HG03378 (cell line): Measurements from ENCODE around the gene SBNO2.

Experiments
- ATAC-seq: cut with Tn5 transposase; IDR thresholded peaks from one replicate; pipeline ENCODE4 v1.9.1; 2021; ENCODE audit warnings: mild to moderate bottlenecking, moderate library complexity; ENCODE audit not compliant: unreplicated experiment

Gene SBNO2

DNA sequence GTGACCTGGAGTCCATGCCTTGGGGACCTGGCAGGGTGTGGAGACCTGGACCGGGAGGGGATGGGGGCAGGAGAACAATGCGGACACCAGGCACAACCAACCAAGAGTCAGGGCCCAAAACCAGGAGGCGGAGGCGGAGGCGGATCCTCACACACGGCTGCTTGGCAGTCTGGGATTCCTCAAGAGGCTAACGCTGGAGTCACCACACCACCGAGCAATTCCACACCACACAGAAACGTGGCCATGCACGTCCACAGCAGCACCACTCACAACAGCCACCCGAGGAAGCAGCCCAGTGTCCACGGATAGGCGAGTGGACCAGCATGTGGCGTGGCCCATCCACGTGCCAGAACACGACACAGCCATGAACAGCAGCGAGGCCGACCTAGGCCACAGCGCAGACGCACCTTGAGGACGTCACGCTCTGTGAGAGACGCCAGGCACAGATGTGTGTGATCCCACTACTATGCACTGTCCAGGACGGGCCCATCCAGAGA is 17.7 kb downstream of the SBNO2 start:
- ATAC-seq = no peak

DNA sequence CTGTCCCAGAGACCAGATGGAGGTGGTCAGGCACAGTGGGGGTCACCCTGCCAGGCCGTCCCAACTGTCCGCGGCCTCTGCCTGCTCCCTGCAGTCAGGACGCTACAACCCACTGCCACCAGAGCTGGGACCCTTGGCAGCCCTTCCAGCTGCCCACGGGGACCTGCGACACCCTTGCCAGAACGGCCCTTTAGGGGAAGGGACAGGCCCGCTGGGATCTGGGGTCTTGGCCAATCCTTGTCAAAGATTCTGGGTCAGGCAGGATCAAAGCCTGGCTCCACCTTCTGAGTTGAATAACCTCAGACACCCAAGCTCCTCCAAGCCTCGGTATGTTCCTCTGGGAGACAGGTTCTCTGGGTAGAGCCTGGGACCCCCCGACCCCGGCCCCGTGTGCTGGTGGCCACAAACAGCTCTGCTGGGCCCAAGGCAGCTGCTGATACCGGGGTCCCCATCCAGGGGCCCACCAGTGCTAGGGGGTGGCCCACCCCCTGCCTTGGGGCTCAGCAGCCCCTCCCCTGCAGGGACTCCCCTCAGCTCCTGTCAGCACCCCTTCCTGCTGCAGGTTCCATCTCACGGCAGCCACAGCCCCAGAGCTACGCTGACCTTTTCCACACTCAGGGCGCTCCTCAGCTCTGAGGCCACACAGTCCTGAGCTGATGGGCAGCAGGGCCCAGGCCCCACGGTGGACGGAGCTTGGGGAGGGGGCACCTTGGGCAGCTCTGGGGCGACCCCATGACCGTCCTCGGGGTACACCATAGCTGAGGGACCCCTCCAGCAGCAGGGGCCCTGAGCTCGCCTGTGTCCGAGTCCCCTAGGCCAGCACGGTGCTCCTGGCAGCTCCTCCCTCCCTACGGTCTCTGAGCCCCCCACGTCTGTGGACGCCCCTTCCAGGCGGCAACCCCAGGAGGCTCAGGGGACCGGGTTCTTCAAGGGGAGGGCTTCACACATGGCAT is 18.4 kb downstream of the SBNO2 start:
- no peak for ATAC-seq

DNA sequence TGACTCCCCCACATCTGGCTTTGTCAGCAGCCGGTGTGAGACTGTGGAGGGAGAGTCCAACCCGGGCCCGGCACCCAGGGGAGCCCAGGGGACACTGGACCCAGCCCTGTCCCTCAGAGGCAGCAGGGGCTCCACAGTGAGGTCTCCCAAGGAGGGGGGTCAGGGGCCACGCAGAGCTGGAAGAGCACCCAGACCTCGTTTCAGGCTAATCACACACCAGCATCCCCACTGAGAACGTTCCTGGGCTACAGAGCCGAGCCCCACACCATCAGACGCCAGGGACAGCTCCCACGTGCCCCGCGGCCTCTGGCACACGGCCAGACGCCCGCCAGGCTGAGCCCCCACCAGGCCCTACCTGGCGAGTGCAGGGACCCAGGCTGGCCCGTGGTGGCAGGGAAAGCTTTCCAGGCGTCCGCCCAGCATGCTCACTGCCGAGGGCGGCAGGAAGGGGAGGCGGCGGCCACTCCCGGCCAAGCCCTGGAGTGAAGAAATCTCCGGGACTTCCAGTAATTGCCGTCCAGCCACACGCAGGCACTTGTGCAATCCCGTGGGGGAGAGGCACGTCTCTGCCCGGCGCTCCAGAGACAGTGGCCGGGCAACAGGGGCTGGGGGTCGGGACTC is 19.2 kb downstream of the SBNO2 start:
- no peak for ATAC-seq

DNA sequence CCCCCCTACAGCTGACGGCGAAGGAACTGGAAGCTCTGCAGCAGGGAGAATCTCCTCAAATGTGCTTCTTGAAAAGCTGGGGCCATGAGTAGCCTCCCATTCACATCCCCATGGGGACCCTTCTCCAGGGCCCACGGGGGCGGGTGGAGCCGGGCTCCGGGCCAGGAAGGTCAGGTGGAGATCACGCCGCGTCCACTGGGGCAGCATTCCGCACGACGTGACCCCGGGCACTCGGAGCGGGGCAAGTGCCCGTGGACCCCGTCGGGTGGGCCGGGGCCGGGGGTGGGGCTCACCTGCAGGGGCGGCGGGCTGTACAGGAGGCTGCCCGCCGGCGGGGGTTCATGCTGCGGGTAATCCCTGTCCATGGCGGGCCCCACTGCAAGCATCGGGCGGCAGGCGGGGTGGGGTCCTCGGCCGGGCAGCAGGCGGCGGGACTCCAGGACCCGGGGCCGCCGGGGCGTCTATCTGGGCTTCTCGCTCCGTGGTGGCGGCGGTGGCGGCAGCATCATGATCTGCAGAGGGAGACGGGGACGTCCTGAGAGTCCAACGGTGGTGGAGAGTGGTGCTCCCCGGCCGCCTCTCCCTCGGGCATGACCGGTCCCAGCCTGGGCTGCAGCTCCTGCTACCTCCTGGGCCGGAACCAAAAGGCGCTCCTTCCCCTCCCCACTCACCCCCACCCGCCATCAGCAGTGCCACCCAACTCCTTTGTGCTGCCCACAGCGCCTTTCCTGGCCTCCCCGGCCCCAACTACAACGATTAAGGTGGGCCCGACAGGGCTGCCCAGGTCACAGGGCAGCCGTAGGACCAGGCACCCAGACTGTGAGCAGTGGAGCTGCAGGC is 20.0 kb downstream of the SBNO2 start:
- ATAC-seq = no peak

DNA sequence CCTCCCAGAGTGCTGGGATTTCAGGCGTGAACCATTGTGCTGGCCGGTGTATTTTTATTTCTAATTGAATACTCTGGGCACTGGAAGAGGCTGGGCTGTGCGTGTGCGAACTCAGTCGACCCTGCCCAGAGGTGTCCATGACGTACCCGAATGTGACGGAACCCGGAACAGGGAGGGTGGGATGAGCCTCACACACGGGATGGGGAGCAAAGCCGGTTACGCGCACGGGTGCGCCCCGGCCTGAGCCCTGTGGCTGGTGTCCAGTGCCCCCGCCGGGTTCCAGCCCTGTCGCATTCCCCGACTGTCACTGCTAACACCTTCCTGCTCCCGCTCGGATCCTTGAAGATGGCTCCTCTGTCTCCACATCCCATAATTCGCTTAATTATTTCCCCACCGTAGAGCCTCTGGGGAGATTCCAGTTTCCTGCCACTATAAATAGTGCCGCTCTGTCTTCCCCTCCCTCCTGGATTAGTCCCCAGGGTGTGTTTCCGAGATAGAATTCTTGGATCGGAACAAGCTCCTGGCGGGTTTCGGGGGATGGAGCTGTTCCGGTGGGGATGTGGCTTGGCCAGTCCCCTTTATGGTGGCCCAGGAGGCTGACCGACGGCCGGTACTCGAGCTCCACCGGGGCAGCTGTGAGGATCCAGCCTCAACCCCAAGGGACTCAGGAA is 22.0 kb downstream of the SBNO2 start:
- no peak for ATAC-seq

DNA sequence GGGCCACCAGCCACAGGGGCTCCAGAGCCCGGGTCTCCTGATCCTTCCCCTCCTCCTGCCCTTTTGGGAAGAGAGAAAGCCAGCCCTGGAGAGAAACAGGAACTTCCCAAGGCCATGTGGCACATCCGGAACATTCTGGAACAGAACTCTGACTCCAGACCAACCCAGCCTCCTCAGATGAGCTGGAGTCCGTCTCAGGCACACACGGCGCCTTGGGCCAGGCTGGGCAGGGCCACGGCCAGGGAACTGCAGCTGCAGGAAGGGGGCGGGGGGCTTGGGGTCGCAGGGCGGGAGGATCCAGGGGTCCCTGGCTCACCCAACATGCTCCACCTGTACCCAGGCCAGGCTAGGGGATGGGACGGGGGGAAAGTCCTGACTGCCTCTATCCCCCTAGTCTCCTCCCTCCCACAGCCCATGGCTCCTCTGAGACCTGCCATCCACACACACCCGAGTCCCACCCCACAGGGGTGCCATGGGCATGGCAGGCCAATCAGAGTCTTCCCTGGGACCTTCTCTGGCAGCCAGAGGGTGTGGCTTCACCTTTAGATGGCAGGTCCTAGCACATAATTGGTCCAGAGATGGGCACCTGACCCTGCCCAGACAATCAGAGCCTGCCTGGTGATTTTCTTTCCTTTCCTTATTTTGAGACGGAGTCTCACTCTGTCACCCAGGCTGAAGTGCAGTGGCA is 22.9 kb downstream of the SBNO2 start:
- ATAC-seq = no peak

DNA sequence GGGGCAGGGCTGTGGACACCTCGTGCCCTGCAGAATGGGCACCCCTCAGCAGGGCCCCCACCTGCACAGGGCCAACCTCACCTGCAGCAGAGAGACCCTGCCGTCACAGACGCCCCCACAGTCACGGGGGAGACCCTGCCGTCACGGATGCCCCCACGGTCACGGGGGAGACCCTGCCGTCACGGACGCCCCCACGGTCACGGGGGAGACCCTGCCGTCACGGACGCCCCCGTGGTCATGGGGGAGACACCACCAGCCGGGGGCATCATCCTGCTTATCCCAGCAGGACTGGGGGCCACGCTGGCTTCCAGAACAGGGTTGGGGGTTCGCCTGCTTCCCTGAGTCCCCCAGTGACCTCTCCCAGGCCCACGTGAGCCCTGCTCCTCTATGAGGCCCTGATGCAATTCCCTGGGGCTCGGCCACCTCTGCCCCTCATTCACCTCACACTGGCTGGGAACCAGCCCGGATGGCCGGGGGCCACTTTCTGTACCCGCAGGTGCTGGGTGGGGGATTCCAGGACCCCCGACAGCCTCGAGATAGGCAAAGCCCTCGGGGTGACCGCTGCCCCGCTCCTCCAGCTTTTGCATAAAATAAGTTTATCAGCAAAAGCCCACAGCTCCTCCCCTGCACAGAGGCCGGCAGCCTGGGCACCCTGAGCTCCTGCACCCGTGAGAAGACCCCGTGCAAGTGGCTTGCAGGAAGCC is 23.6 kb downstream of the SBNO2 start:
- no peak for ATAC-seq

DNA sequence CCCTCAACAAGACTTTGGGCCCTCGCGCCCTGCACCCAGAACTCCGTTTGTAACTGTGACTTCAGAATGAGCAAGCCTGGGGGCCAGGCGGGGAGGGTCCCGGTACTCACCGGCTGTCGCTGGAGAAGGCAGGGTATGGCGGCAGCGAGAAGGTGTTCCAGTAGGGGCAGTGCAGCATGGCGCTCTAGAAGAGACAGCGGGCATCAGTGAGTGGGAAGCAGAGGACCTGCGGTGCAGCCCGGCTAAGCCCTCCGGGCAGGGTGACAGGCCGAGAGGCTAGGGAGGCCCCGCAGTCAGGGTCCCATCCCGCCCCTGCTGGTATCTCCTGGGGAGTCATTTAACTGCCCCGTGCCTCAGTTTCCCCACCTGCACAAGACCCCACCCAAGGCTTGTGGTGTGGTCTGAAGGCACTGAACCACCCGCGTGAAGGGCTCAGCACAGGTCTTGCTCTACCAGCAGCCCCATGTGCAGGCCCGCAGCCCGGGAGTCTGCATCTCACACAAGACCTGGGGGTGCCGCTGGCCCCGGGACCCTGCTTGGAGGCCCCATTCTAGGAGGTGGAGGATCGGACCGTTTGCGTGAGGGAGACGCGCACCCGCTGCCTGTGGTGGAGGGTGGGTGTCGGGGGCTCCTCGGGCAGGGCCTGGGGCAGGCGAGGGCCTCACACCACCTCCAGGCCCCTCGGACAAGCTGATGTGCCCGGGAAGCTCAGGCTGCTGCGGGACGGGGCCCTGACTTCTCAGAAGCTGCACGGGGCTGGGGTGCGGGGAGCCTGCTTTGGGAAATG is 24.6 kb downstream of the SBNO2 start:
- ATAC-seq = no peak

DNA sequence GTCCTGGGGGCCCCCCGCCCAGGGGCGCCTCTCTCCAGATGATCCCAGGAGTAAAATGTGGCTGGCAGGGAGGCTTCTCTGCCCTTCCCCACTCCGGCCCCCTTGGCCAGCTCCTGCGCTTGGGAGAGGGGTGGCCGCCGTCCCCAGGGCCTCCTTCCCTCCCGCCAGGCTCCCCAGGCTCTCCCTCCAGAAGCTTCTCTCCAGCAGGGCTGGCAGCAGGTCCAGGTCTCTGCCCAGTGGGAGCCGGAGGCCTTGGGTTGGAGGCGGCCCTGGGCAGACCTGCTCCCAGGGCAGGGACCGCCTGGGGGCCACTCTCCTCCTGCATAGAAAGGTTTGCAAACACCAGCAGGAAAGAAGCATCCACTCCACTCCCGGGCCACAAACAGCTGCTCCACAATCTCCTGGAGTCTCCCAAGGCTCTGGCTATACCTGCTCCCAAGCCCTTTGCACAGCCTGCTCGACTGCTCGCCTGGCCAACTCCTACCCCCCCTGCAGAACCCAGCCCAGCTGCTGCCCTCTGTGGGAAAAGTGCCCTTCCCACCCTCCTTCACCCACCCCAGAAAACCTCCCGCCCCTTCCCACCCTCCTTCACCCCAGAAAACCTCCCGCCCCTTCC is 26.0 kb downstream of the SBNO2 start:
- no peak for ATAC-seq

DNA sequence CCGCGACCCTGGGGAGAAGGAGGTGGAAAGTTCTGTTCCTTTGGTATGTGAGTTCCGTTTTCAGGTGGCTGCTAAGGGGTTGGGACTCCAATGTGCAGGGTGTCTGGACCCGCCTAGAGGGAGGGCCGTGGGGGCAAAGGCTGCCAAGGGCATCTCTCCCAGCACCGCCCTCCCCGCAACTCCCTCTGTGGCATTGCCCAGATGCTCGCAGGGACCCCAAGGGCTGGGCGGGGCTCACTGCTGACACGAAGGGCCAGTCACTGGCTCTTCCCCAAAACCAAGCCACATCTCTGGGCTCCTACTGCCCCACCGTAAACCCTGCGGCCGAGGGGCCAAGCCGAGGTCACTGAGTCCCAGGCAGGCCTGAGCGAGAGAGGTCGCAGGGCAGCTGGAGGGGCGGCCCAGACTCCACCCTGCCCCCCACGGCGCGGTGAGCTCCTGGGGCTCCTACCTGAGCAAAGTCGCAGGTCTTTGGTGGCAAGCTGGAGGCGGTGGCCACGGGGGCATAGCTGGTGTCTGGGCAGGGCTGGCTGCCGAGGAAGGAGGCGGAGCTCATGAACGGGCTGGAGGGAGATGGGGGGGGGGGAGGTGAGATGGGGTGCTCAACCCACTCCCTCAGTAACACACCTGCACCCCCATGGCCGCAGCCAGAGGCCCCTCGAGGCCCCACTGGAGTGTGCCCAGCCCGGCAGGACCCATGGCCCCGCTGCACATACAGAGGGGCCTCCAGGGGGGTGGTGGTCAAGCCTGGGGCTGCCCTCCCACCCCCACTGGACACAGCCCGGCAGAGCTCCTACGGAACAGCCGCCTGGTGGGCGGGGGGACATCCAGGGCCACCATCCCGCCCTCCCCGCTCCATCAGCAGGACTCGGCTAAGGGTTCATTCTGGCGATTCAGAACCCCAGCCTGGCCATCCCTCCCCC is 26.9 kb downstream of the SBNO2 start:
- no peak for ATAC-seq

DNA sequence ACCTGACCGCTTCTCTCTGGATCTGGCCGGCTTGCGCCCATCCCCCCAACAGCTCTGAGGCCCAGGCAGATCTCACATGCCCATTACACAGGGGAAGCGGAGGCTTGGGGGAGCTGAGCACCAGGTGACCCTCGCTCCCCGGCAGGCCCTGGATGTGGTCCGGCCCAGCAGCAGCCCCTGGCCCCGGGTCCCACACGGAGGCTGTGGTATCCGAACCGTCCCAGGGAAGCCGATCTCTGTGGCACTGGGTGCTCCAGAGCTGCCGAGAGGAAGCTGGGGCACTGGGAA is 27.7 kb downstream of the SBNO2 start:
- ATAC-seq = no peak

DNA sequence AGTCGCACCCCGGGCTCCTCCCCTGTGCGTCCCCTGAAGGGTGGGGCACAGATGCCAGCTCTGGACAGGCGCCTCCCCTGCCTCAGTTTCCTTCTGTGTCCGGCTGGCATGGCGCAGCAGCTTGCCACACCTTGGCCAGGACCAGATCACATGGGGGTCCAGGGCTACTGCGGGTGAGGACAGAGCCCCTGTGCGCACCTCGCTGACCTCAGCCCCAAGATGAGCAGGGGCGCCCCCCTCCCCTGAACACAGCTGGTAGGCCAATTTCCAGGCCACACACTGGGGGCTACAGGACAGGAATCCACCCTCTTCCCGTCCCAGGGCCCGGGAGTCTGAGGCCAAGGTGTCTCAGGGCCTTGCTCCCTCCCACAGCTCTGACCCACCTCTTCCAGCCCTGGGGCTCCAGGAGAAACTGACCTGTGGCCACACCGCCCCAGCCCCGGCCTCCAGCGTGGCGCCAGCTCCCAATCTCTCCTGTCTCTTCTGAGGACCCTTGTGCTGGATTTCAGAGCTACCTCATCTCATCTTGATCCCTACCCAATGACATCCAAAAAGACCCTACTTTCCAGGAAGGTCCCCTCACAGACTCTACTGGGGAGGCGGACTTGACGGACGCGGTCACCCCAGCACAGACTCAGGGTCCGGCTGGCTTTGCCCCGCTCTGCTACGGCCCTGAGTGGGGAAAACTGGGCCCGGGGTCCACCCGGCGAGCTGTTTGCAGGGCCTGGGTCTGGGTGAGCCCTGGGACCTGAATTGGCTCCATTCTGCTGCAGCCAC is 28.2 kb downstream of the SBNO2 start:
- ATAC-seq = no peak

DNA sequence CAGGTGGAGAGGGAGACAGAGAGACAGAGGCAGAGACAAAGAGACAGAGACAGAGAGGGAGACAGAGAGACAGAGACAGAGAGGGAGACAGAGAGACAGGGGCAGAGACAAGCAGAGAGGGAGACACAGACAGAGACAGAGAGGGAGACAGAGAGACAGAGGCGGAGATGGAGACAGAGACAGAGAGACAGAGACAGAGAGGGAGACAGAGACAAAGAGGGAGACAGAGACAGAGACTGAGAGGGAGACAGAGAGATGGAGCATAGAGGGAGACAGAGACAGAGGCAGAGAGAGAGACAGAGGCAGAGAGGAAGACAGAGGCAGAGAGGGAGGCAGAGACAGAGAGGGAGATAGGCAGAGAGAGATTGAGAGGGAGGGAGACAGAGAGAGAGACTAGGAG is 29.3 kb downstream of the SBNO2 start:
- no peak for ATAC-seq

DNA sequence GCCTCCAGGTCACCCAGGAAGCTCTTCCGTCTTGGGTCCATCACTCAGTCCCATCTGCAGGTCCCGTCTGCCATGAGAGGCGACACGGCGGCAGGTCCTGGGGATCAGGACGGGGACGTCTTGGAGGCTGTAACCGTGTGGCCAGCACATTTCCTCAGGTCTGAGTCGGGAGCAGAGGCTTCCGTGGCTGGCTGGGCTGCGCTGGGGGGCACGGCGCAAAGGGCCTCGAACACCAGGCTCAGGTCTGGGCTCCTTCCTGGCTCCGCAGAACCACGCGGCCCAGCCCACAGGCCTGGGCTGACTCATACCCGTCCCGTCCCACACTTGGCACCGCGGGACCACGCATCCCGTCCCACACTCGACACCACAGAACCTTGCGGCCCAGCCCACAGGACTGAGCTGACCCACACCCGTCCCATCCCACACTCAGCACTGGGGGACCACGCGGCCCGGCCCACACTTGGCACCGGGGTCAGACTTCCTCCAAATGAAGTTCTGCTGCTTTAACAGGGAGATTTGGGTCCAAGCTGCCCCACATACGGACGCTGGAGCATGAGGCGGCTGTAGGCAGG is 30.2 kb downstream of the SBNO2 start:
- no peak for ATAC-seq

DNA sequence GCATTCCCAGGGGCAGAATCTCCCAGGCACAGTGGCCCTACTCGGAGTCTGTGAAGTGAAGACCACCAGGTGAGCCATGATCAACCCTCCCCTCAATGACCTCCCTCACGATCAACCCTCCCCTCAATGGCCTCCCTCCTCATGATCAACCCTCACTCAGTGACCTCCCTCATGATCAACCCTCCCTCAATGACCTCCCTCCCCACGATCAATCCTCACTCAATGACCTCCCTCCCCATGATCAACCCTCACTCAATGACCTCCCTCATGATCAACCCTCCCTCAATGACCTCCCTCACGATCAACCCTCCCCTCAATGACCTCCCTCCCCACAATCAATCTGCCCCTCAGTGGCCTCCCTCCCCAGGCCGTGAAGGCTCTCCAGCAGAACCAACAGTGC is 32.1 kb downstream of the SBNO2 start:
- no peak for ATAC-seq

DNA sequence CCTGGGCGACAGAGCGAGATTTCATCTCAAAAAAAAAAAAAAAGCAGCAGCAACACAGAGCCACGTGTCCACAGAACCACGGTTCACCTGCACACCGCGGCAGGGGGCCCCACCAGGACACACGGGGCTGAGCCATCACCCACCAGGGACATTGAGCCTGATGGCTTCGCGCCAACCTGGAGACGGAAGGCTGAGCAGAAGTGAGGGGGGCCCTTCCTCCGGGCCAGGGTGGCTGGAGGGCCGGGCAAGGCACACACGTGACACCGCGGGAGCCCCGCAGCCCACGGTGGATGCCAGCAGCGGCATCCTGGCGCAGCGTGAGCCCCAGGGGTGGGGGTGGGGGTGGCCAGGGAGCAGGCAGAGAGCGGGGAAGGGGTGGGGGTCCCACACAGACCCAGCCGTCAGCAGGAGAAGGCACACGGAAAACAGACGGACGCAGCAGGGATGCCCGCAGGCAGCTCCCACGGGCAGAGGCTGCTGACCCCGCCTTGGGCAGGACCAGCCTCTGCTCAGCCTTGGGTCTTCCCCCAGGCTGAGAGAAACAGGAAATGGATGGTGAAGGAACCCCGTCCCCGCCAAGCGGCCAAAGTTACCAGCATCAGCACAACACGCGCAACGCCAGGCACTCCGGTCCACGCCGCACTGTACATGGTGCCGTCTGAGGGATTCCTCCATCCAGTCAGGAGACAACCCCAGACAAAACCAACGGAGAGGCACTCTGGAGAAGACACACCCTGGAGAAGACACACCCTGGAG is 33.6 kb downstream of the SBNO2 start:
- ATAC-seq = no peak
